NCI-H187 (cell line): ENCODE measurements around the gene OVCH2.
"Not testable (repeated sequence)": the region's sequence is repeated elsewhere in the genome, so short reads cannot be mapped to it uniquely, and the experiment has no call there.

ENCODE experiments used
- DNase-seq, 2 experiments: peaks; one replicate each; lab custom pipeline; 2025; lab: John Stamatoyannopoulos, UW

Gene OVCH2, protein sequence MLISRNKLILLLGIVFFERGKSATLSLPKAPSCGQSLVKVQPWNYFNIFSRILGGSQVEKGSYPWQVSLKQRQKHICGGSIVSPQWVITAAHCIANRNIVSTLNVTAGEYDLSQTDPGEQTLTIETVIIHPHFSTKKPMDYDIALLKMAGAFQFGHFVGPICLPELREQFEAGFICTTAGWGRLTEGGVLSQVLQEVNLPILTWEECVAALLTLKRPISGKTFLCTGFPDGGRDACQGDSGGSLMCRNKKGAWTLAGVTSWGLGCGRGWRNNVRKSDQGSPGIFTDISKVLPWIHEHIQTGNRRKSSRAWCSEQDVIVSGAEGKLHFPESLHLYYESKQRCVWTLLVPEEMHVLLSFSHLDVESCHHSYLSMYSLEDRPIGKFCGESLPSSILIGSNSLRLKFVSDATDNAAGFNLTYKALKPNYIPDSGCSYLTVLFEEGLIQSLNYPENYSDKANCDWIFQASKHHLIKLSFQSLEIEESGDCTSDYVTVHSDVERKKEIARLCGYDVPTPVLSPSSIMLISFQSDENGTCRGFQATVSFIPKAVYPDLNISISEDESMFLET

DNA sequence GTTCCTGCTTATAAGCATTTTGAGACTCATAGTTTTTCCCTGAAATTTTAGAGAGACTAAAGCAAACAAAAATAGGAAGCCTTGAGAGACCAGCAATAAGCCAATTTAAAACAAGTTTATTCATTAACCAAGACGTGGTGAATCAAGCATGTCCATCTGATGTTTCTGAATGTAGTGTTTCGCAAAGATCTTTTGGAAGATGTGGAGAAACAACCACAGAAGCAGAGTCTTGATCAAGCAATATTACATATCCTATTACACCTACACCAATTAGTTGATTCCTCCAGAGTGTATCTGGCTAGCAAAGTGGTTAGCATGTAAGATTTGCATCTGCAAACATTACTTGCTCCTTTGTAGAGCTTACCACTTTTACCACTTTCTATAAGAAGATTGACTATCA, at the start of gene OVCH2:
TSS of gene OVCH2 (minus strand) at position 101 of the 400 bp plus-strand sequence. CDS start at position 18, 83 bp downstream.
- no peak for DNase-seq

DNA sequence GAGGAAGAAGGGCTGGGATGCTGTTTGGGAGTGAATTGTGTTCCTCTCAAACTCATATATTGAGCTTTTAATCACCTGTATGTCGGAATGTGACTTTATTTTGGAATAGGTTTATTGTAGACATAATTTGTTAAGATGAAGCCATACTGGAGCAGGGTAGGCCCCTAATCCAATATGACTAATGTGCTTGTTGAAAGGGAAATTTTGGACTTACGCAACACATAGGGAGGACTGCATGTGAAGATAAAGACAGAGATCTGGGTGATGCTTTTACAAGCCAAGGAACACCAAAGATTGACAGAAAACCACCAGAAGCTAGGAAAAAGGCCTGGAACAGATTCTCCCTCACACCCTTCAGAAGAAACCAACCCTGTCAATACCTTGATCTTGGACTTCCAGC, 43.2 kb upstream of the OVCH2 start:
- DNase-seq: no peak

DNA sequence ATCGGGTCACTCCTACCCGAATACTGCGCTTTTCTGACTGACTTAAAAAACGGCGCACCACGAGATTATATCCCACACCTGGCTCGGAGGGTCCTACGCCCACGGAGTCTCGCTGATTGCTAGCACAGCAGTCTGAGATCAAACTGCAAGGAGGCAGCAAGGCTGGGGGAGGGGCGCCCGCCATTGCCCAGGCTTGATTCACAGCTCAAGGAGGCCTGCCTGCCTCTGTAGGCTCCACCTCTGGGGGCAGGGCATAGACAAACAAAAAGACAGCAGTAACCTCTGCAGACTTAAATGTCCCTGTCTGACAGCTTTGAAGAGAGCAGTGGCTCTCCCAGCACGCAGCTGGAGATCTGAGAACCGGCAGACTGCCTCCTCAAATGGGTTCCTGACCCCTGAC, 28.5 kb upstream of the OVCH2 start:
- DNase-seq: not testable (repeated sequence)

DNA sequence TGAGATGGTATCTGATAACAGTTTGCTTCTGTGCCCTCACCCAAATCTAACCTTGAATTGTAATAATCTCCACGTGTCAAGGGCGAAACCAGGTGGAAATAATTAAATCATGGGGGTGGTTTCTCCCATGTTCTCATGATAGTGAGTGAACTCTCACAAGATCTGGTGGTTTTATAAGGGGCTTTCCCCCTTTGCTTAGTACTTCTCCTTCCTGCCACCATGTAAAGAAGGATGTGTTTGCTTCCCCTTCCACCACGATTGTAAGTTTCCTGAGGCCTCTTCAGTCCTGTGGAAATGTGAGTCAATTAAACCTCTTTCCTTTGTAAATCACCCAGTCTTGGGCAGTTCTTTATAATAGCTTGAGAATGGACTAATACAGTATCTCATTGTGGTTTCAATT, 8.5 kb upstream of the OVCH2 start:
- no peak for DNase-seq

DNA sequence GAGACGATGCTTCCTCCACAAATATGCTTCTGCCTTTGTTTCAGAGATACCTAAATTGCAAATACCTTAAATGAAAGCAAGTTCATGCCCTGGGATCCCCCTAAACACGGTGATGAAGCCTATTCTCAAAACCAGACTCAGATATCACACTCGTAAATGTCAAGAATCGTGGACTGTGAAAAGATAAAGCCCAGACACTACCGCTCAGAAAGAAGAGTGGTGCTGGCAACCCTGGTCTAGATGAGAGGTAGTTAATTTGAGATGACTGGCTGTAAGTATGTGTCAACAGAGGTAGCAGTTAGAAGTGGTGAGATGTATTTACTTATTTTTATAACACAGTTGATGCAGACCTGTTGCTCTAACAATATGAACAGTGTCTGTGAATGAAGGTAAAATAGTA, 2.5 kb downstream of the OVCH2 start:
- DNase-seq: no peak

DNA sequence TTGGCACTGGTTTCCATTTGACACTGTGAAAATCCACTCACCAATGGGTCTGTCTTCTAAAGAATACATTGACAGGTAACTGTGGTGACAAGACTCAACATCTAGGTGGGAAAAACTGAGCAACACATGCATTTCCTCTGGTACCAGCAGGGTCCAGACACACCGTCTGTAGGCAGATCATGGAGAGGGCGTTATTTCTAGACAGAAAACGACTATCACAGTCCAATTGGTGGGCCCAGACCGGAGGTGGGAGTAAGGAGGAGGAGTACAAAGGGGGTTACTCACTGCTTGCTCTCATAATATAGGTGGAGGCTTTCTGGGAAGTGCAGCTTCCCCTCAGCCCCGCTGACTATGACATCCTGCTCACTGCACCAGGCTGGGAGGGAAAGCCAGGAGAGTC, 9.9 kb downstream of the OVCH2 start:
- DNase-seq: no peak

DNA sequence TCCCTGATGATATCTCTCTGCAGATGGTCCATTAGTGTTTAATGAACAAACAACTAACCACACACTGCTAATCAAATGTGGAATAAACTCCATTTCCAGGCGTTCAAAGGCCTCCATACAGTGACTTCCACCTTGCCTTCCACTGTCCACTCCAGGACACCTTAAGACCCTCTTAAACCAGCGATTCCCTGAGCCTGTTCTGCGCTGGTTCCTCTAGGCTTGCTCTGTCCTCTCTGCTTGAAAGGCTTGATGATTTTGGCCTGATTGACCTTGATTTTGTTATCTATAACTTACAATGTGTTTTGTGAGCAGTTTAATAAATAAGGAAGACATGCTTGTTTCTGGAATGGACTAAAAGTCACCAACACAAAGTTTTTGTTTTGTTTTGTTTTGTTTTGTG, 12.0 kb downstream of the OVCH2 start:
- no peak for DNase-seq

DNA sequence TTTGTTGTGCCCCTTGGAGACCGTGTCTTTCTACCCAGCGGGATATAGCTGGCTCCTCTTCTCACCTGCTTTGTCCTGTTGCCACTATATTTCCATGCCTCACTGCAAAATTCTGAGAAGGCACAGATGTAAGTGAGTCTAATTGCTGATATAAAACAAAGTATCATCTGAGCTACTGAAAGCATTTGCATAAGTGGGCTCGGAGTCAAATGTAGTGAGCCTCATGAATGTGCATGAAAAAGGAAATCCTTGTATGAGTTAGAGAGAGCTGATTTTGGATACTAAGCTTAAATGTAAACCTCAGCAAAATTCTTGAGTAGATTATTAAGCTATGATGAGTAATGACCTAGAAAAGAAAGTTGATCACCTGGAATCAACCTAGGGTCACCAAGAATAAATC, 13.9 kb downstream of the OVCH2 start:
- no peak for DNase-seq

DNA sequence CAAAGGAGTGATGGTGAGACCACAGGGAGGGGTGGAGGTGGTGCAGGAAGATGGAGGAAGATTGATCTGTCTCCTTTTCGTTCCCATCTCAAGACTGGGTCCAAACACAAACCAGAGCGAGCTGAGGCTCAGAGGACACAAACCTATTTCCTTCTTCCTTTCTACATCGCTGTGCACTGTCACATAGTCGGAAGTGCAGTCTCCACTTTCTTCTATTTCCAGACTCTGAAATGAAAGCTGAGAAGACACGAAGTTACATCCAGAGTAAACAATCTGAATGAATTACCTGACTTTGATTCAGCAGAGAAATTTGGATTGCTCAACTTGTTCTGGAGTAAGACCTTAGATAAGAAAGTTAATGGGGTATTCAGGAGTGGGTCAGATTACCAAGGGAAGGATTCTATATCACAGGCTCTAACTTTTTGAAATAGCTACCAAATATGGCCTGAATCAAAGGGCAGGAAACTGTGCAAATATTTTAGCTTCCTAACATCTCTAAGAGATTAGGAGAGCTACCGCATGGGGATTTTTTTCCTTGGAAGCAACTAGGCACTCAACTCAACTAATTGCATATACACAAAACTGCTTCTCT, 14.4 kb downstream of the OVCH2 start:
- DNase-seq: no peak

DNA sequence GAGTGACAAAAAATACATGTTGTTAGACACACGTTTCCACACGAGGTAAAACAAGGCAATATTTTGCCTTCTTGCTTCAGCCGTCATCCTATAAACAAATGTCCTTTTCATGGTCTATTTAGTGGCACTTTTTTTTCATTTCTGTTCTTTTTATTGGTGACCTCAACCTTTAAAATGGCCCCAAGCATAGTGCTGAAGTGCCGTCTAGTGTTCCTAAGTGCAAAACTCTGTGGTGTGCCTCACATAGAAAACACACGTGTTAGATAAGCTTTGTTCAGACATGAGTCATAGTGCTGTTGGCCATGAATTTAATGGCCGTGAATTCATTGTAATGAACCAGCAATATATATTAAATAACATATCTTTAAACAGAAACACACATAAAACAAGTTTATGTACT, 15.6 kb downstream of the OVCH2 start:
- DNase-seq: no peak

DNA sequence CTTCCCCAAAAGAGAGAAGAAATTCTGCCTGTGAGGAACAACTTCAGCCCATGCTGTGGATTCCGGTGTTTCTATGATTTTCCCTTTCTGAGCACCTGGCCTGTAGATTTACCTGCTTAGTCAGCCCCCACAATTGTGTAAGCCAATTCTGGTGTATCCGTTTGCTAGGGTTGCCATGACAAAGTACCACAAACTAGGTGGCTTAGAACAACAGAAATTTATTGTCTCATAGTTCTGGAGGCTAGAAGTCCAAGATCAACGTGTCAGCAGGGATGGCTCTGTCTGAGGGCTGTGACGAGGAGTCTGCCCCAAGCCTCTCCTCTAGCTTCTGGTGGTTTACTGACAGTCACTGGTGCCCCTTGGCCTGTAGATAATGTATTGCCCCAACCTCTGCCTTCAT, 17.0 kb downstream of the OVCH2 start:
- DNase-seq: no peak

DNA sequence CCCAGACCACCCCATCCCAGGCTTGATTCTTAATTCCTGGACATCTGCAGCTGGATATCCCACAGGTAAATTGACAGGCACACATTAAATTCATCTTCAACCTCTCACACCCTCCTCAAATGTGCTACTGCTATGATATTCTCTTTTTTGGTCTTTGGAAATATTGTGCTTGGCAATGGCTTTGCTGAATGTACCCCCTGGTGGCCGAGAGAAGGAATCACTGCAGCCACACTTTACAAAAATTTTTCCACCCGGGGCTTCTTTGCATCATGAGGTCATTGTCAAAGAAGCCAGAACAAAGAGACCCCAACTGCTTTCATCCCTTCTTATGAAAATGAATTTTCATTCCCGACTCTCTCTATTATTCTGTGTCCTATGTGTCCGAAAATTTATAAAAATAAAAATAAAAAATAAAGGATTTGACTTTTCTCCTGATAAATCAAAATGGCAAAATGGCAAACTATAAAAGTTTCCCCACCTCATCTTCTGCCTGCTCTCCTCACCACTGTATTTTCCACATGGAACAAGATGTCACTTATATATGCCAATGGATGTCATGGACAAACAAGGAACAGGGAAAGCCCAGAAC, 17.9 kb downstream of the OVCH2 start:
- DNase-seq: no peak

DNA sequence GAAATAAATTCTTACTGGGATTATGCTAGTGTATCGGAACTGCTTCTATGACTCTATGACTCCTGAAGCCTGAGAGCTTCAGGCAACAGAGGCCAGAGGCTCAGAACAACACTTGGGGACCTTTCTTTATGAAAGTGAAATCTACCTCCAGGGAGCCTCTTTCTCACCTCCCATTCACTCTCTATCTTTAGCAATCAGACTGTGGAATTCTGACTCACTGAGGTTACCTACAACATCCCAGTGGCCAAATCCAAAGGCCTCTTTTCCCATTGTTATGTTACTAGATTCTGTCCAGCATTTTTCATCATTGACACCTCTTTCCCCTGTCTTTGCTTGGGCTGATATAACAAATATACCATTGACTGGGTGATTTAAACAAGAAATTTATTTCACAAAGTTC, 18.9 kb downstream of the OVCH2 start:
- no peak for DNase-seq

DNA sequence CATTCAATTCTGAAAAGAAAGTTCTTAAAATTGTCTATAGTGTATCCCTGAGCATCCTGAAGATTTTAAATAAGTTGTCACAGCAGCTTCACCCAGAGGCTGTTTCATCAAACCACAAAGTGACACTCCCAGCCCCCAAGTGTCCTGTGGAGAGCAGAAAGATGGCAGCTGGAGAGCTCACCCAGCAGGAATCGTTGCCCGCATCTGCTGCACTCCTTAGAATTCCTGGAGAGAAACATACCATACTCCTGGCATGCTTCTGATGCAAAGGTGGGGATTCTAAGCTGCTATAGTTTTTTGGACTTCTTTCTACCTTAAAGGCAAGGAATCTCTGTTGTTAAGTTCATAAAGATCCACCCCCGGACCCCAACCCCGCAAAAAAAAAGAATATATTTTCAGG, 19.5 kb downstream of the OVCH2 start:
- no peak for DNase-seq

DNA sequence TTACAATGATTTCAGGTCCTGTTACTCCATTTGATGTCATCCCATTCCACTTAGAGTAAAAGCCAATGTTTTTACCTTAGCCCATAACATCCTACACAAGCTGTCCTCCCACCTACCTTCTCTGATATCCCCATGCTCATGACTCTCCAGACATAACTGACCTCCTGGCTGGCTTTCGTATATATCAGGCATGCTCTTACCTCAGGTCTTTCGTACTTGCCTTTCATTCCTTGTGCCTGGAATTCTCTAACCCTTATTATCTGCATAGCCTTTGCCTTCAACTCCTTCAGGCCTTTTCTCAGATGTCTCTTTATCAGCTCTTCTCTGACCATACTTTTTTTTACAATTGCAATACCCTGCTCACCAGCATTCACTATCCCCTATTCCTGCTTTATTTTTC, 22.7 kb downstream of the OVCH2 start:
- DNase-seq: no peak

DNA sequence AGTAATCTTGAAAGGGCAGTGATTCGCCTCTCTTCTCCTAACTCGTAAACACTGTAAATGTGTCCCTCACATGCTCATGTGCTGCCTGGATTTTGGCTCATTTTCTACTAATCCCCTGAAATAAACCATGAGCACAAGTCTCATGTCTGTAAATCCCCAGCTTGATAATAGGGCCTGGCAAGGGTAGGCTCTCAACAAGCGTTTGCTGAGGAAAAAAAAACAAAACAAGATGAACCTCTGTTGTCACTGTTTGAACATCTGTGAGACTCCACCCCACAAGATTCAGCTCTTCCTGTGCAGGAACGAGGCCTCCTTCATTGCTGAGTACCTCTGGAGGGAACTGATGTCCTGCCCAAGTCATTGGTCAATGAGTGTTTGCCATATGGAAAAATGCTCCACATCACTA, 28.5 kb downstream of the OVCH2 start:
- no peak for DNase-seq

DNA sequence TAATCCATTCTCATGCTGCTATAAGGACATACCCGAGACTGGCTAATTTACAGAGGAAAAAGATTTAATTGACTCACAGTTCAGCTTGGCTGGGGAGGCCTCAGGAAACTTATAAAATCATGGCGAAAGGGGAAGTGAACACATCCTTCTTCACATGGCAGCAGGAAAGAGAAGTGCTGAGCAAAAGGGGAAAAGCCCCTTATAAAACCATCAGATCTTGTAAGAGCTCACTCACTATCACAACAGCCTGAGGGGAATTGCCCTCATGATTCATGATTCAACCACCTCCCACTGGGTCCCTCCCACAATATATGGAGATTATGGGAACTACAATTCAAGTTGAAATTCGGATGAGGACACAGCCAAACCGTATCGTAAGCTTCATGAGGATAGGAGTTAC, 29.2 kb downstream of the OVCH2 start:
- no peak for DNase-seq

DNA sequence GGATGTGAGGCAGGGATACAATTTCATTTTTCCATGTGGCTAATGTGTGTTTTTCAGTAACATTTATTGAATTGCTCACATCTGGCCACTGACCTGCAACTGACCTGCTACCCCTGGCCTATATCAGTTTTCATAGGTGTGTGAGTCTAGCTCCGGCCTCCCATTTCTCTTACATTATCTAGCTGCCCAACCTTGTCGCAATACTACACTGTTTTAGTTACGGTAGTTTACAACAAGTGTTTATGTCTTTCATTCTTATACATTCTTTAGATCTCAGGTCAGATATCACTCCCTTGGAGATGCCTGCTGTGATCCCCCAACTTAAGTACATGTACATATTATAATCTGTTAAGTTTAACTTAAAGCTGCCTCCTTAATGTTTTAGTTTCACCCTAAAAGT, 30.6 kb downstream of the OVCH2 start:
- DNase-seq: no peak

DNA sequence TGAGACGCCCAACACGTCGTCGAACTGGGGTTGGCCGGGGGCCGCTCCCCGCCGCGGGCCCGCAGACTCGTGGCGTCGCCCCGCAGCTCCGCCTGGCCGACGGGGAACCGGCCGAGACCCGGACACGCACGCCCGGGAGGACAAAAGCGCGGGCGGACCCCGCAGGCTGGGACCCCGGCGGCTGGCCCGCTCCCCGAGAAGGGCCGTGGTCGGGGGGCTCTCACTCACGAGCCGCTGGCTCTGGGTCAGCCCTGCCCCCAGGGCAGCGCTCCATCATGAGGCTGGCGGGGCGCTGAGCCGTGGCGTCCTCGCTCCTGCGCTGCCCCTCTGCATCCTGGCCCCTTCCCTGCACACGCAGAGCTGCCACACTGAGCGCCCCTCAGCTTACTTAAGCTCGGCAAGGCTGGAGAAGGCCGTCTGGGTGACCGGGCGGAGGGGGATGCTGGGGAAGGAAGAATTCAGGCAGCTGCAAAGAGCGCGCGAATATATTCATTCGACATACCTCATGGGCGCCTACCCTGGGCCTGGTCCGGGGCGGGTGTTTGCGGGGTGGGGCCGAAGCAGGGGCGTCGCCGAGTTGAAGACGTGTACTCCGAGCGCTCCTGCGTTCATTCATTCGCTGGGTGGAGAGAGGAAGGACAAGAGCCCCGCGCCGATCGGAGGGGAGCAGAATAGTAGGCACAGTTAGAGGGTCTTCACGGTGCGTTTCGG, 32.4 kb downstream of the OVCH2 start:
- no peak for DNase-seq

DNA sequence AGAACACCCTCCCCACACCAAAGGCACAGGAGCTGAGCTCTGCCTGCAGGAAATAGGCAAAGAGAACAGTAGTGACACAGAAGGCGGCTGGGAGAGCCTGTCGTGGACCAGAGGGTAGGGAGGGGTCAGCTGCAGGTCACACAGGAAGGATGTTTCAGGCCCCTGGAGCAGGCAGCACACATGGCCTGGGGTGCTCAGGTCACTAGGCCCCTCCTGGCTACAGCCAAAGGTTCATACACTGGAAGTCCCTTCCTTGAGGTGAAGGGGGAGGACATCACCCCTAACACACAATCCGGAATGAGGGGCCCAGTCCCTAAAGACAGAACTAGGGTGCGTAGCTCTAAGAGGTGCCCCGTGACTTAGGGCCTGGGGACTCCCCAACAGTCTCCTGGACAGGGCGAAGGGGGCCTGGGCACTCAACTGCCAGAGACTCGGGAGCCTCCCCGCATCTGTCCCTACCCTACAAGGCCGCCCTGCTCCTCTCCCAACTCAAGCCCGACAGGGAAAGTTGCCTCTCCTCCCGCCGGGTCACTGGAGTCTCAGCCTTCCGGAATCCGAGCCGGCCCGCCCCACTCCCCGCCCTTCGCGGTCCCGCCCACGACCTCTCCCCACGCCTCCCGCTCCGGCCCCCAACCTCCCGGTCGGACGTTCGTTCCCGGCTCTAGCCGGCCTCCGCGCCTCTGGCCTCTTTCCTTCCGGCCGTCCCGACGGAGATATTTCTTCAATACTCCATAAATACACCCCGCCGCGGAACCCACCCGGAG, 33.1 kb downstream of the OVCH2 start, which contains the start of gene CYB5R2:
TSS of gene CYB5R2 (minus strand) at position 541 of the 764 bp plus-strand sequence. CDS start 675 bp downstream, outside the sequence.
- no peak for DNase-seq

DNA sequence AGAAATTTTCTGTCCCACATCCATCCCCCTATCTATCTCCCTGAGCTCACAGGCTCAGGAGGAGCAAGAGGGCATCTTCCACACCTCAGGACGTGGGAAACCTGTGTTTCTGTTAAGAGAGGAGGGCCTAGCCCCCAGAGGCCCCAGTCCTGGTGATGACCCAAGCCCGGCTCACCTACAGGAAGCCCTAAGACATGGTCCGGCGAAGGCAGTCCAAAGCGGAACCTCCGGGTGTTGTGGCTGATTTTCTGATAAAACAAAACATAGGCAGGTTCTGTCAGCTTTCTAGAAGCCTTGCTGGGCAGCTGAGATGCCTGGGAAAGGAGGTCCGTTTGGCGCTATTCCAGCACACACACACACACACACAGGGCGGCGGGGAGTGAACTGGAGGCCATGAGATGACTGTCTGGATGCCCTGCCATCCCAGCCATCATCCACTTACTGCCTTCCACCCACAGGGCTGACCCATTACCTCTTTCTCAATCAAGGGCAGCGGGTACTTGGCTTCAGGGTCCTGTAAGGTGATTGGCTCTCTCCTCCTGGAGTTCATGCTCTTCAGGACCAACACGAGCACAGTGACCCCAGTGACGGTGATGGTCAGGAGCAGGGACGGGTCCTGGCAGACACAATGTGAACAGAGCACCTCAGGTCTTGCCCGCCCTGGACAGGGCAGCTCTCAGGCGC, 33.9 kb downstream of the OVCH2 start:
- DNase-seq: no peak
